OCI-LY7 (cell line): ENCODE results near the gene MFSD2A. TPM values are rescaled to one million over a fixed set of nuclear protein-coding genes. Genes with fewer than 3 reads are reported as not detected.

Experiments used
- BruUV-seq: library from RNA; stranded (reverse); fragments of 400-500 nt; replicated peaks from 2 replicates; lab custom pipeline; 2021; lab: Mats Ljungman, UMichigan
- CTCF ChIA-PET: fragments of 300-600 bp; sonication (Branson Sonifier 250); formaldehyde crosslinking; loops from one replicate; lab custom pipeline; 2022; ENCODE audit warnings: antibody characterized with exemption; ENCODE audit not compliant: unreplicated experiment; lab: Charles Lee
- POLR2A ChIA-PET: fragments of 300-600 bp; sonication (Branson Sonifier 250); formaldehyde crosslinking; loops from one replicate; lab custom pipeline; 2022; ENCODE audit warnings: antibody characterized with exemption; lab: Charles Lee
- DNase-seq: peaks from one replicate; pipeline ENCODE4 v3.0.0-alpha.2; 2015; ENCODE audit warnings: low spot score
- H2AFZ ChIP-seq: fragments of 200-600 bp; sonication (generic), shearing (Covaris generic); 2 replicates; pipeline ENCODE4 v1.6.1; 2014; ENCODE audit warnings: mild to moderate bottlenecking, antibody characterized with exemption, low read length, moderate library complexity
- H3K27ac ChIP-seq: fragments of 200-600 bp; sonication (generic); 2 replicates; pipeline ENCODE4 v1.5.1; 2014; ENCODE audit warnings: mixed run types, low read depth, mild to moderate bottlenecking, moderate library complexity, low read length, inconsistent platforms; ENCODE audit not compliant: poor library complexity, severe bottlenecking
- H3K36me3 ChIP-seq: fragments of 200-600 bp; sonication (generic); 2 replicates; pipeline ENCODE4 v1.6.1; 2014; ENCODE audit warnings: mild to moderate bottlenecking, antibody characterized with exemption, low read length, moderate library complexity, mixed read lengths; ENCODE audit not compliant: insufficient read depth
- H3K4me1 ChIP-seq: fragments of 200-600 bp; sonication (generic); 2 replicates; pipeline ENCODE4 v1.5.1; 2014; ENCODE audit warnings: mild to moderate bottlenecking, low read length; ENCODE audit not compliant: insufficient read depth, poor library complexity, severe bottlenecking
- H3K4me2 ChIP-seq: fragments of 200-600 bp; sonication (generic); 2 replicates; pipeline ENCODE4 v1.6.1; 2014; ENCODE audit warnings: mild to moderate bottlenecking, low read length
- H3K4me3 ChIP-seq: fragments of 200-600 bp; sonication (generic); 2 replicates; pipeline ENCODE4 v1.5.1; 2014; ENCODE audit warnings: mild to moderate bottlenecking, low read depth, low read length; ENCODE audit not compliant: poor library complexity, severe bottlenecking
- H3K79me2 ChIP-seq: fragments of 200-600 bp; sonication (generic); 2 replicates; pipeline ENCODE4 v1.6.1; 2016; ENCODE audit warnings: low read depth, mild to moderate bottlenecking, low read length, moderate library complexity, mixed read lengths; ENCODE audit not compliant: insufficient read depth
- H3K9me2 ChIP-seq: fragments of 200-600 bp; sonication (generic); 2 replicates; pipeline ENCODE4 v1.6.1; 2016; ENCODE audit warnings: mild to moderate bottlenecking, low read length, mixed read lengths; ENCODE audit not compliant: insufficient read depth
- H3K9me3 ChIP-seq: fragments of 200-600 bp; sonication (generic); 2 replicates; pipeline ENCODE4 v1.6.1; 2014; ENCODE audit warnings: mild to moderate bottlenecking, mixed run types, low read length, mixed read lengths
- H4K20me1 ChIP-seq: fragments of 200-600 bp; sonication (generic); 2 replicates; pipeline ENCODE4 v1.6.1; 2014; ENCODE audit warnings: mild to moderate bottlenecking, antibody characterized with exemption, low read length, moderate library complexity, mixed read lengths; ENCODE audit not compliant: insufficient read depth
- CTCF ChIP-seq: fragments of 200-600 bp; sonication (generic); conservative IDR thresholded peaks from 2 replicates; pipeline ENCODE4 v1.5.1; 2014; ENCODE audit warnings: mild to moderate bottlenecking, antibody characterized with exemption, low read length, moderate library complexity, mixed read lengths
- EZH2phosphoT487 ChIP-seq: fragments of 200-600 bp; sonication (generic); IDR thresholded peaks from 2 replicates; pipeline ENCODE4 v1.6.1; 2018; ENCODE audit warnings: low read depth, borderline replicate concordance, mild to moderate bottlenecking, mixed run types, antibody characterized with exemption, low read length, moderate library complexity, mixed read lengths
- intact Hi-C: fragments of 100-400 bp; cut with micrococcal nuclease; formaldehyde crosslinking; loops from one replicate; pipeline ENCODE4 v1.10.0; 2022; ENCODE audit not compliant: unreplicated experiment
- total RNA-seq, 2 experiments: library from RNA; depleted of rRNA in 1 of 2; stranded (reverse); fragments of >200 nt in 1 of 2; shearing (Covaris generic) in 1 of 2; gene quantifications; 2 replicates each; pipeline ENCODE4 v1.2.3, GENCODE V29; 2014 to 2022

Gene MFSD2A
- total RNA-seq, 2 experiments from 2014 or later = 9.9 to 13.4 TPM

DNA sequence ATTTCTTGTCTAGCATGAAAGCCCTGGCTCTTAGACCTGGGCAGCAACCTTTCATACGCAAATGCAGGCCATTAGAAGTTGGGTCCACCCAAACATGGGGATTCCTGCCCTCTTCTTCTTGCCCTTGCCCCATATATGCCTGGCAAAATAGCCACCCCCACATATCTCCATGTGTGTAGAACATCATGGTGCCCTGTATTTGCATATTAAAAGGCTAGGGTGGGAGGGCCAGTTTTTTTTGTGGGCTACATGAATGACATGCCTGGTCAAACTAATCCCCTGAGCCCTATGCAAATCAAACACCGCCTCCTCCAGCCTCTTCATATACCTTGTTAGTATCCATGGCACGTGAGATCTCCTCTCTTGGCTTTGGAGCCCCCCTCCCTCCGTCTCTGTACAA is 24.7 kb downstream of the MFSD2A start:
- H3K36me3 ChIP-seq = no peaks in the 10 kb centered on the region
- H3K4me3 ChIP-seq = no peak overlapping the region
- H2AFZ ChIP-seq = no peak overlapping the region
- POLR2A ChIA-PET = no interaction called here
- no peak overlapping the region for H3K4me2 ChIP-seq
- peaks cover 6% of the 10 kb centered on the region for H3K4me1 ChIP-seq
- DNase-seq = no peak
- TF ChIP-seq CTCF = no peak
- no peak for TF ChIP-seq EZH2phosphoT487
- H3K79me2 ChIP-seq = no peaks in the 10 kb centered on the region
- intact Hi-C loops = no loop called here
- H4K20me1 ChIP-seq = no peaks in the 10 kb centered on the region
- no TSS peak for BruUV-seq
- H3K9me2 ChIP-seq = no peaks in the 10 kb centered on the region
- CTCF ChIA-PET = no interaction called here
- no peaks in the 10 kb centered on the region for H3K9me3 ChIP-seq
- no peak overlapping the region for H3K27ac ChIP-seq

DNA sequence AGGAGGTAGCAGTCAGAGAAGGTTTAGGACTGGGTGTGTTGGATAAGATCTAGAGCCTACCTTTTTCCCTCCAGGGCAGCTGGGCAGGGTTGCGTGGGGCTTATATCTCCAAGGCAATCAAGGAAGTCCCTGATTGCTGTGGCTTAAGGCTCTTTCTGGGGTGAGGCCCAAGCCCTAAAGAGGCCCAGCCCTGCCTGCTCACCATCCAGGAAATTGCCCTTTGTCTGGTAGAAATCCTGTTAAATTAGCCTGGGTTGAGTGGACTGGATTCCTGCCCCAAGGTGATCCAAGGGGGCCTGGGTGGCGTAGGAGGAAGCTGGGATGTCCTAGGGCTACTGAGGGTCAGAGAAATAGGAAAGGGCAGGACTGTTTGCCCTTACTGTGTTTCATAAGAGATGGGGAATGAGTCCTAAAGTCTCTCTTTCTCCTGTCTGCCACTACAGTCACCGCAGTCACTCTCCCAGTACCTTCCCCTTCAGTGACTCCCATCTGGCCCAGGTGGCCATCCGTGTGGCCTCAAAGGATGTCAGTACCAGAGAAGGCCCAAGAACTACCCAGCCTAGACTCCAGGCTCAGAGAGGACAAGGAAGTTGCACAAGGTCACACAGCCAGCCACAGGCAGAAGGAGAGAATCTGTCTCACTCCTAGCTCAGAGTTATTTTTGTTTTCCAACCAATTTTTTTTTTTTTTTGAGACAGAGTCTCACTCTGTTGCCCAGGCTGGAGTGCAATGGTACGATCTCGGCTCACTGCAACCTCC is 25.8 kb downstream of the MFSD2A start:
- no peak overlapping the region for H3K4me2 ChIP-seq
- no peak for TF ChIP-seq EZH2phosphoT487
- TF ChIP-seq CTCF = no peak
- H3K9me3 ChIP-seq = no peaks in the 10 kb centered on the region
- no peaks in the 10 kb centered on the region for H4K20me1 ChIP-seq
- peaks cover 6% of the 10 kb centered on the region for H3K4me1 ChIP-seq
- no peak for DNase-seq
- ChIA-PET CTCF (no interaction called here), POLR2A (no interaction called here)
- no peak overlapping the region for H3K27ac ChIP-seq
- H3K9me2 ChIP-seq = no peaks in the 10 kb centered on the region
- intact Hi-C loops = no loop called here
- peak overlapping the region; percentile 46 for H2AFZ ChIP-seq
- H3K36me3 ChIP-seq = no peaks in the 10 kb centered on the region
- no peak overlapping the region for H3K4me3 ChIP-seq
- H3K79me2 ChIP-seq = no peaks in the 10 kb centered on the region
- BruUV-seq = no TSS peak

DNA sequence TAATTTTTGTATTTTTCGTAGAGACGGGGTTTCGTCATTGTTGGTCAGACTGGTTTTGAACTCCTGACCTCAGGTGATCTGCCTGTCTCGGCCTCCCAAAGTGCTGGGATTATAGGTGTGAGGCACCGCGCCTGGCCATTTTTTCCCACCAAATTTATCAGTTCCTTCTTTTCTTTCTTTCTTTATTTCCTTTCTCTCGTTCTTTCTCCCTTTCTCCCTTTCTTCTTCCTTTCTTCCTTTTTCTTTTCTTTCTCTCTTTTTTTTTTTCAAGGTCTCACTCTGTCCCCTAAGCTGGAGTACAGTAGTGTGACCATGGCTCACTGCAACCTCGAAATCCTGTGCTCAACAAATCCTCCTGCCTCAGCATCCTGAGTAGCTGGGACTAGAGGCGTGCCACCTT is 26.4 kb downstream of the MFSD2A start:
- no peaks in the 10 kb centered on the region for H3K36me3 ChIP-seq
- no peaks in the 10 kb centered on the region for H4K20me1 ChIP-seq
- no peaks in the 10 kb centered on the region for H3K9me3 ChIP-seq
- no peaks in the 10 kb centered on the region for H3K9me2 ChIP-seq
- H3K4me3 ChIP-seq = no peak overlapping the region
- DNase-seq = no peak
- no peak for TF ChIP-seq CTCF
- no peak for TF ChIP-seq EZH2phosphoT487
- H2AFZ ChIP-seq = no peak overlapping the region
- CTCF ChIA-PET = no interaction called here
- BruUV-seq = no TSS peak
- POLR2A ChIA-PET = interaction anchor here (0.7 to 1.0 kb wide), 4 partner anchors 21 to 446 kb away, joined by 3 to 4 read pairs (median 3); no protein-coding TSS in a partner anchor
- peaks cover 6% of the 10 kb centered on the region for H3K4me1 ChIP-seq
- intact Hi-C loops = no loop called here
- H3K4me2 ChIP-seq = no peak overlapping the region
- no peaks in the 10 kb centered on the region for H3K79me2 ChIP-seq
- H3K27ac ChIP-seq = no peak overlapping the region
